GM19043 (cell line): ENCODE results near the gene WNT7B.

Experiments used
- ATAC-seq: cut with Tn5 transposase; IDR thresholded peaks from one replicate; pipeline ENCODE4 v1.9.1; 2021; ENCODE audit warnings: low read depth; ENCODE audit not compliant: unreplicated experiment

The WNT7B gene

DNA sequence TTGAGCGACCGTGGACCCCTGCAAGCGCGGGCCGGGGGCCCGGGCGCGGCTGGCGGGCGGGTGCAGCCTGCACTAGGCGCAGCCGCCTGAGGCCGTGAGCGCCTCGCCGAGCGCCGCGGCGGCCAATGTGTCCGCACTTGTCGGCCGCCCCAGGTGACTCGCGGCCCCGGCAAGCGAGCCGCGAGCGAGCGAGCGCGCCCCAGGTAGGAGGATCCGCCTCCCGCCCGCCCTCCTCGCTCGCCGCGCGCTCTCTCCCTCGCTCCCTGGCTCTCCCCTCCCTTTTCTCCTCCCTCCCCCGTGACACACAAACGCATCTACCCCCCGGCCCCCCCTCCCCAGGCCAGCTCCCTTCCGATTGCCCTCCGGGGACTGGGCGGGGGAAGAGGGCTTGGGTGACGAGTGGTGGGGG, at the start of gene WNT7B:
Gene WNT7B, minus strand, starts transcription at position 160 of the 409 bp plus-strand sequence. CDS start 408 bp downstream, outside the sequence.
- ATAC-seq, result no peak

DNA sequence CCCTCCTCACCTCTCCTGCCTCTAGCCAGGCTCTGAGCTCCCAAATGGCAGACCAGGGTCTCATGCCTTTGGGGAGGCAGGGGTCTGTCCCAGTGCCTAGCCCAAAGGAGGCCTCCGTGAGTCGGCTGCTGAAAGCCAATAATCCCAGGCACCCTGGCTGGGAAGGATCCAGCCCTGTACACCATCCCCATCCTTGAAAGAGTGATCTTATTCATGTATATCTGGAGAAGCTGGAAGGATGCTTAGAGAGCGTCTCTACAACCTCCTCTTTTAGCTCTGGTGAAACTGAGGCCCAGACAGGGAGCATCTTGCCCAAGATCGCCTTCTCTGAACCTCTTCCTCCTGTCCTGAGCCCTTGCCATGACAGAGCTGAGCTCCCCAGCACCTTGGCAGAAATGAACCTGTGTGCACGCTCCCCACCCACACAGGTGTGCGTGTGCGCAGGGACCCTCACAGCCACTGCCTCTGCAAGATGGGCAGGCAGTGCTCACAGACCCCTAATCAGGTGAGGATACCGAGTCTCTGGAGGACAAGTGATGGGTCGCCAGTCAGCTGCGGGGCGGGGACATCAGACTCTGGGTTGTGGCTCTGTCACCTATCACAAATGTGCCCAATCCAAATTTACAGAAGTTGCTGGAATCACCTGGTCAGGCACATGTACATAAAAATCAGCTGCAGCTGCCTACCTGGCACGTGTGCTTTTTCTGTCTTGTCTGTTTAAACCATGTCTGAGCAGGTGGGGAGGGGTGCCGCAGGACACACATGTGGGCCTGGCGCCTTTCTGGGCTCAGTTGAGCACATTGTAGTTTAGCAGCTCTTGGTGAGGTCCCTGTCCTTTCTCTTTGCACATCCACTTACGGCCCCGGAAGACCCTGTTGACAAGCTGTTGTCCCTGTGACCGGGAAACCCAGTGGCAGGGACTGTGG, 49.3 kb upstream of the WNT7B start:
- ATAC-seq, result no peak

DNA sequence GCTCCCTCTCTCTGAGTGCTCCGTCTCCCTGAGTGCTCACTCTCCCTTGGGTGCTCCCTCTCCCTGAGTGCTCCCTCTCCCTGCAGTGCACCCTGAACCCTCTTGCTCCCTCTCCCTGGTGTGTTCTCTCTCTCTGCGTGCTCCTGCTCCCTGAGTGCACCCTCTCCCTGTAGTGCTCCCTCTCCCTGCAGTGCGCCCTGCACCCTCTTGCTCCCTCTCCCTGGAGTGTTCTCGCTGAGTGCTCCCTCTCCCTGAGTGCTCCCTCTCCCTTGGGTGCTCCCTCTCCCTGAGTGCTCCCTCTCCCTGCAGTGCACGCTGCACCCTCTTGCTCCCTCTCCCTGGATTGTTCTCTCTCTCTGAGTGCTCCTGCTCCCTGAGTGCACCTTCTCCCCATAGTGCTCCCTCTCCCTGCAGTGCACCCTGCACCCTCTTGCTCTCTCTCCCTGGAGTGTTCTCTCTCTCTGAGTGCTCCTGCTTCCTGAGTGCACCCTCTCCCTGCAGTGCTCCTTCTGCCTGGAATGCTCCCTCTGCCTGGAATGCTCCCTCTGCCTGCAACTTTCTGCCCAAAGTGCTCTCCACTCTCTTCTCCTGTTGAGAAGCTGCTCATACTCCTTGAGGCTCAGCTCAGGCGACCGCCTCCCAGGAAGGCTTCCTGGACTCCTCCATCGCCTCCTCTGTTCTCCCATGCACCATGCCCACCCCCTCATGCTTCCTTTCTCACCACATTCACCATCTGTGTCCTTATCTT, 48.4 kb upstream of the WNT7B start:
- no peak for ATAC-seq

DNA sequence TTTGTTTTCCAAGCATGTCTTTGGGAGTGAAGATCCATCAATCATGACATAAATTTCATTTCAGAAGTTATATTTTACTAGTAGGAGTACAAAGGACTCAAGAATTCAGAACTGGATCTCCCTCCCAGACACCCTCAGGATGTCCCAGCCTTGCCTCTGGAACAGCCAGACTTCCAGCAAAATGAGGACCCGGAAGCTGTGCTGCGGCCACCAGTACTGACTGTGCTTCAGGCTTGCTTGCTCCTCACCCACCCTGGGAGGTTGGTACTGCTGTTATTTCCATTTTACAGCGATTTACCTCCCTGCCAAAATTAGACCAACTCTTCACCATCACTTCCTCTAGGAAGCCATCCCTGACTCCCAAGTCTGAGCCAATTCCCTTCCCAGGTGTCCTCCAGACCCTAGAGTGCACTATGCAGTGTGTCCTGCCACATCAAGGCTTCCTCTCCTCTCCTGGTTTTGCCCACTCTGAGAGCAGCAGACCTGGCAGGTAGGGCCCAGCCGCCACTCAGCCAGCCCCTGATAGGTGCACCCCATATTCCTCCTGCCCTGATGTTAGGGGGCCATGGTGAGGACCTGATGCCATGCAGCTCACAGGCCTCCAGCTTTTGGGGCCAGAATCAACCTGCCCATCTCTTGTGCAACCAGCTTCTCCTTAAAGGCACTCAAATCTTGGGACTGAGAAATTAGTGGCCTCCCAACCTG, 47.3 kb upstream of the WNT7B start:
- no peak for ATAC-seq

DNA sequence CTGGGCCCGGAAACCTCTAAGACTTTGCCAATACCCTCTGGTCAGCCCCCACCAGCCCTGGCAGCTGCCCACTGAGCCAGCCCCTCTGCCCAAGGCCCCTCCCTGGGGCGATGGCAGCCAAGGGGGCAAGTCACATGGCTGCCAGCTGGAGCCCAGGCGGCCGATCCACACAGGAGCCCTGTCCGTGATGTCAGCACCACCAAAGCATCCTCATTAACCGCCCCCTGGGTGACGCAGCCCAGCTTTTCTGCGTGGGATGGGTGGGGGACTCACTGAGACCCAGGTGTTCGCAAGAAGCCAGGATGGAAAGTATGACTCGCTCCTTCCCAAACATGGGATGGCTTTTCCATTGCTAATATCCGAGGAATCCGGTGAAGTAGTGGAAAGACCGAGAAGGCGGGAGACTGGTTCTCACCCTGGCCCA, 46.6 kb upstream of the WNT7B start:
- ATAC-seq, result no peak

DNA sequence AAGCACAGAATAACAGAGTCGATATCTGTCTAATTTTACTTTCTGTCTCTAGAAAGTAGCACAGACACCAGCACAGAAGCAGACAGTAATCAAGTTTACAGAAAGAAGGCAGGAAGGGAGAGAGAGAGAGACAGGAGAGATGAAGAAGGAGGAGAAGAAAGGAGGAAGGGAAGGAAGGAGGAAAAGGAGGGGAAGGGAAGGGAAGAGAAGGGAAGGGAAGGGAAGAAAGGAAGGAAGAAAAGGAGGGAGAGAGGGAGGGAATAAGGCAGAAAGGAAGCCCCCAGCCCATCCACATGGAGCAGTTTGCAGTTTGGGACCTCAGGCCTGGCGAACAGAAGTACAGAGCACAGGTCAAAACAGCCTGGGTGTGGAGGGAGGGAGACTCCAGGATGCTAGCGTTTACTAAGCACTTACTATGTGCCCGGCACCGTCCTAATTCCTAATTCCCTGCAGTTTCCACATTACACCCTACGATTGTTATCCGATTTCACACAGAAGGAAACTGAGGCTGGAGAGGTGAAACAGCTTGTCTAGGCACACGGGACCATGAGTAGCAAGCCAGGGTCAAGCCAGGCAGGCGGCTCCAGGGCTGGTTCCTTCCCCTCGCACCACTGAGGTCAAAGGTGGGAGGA, 46.0 kb upstream of the WNT7B start:
- ATAC-seq, result no peak

DNA sequence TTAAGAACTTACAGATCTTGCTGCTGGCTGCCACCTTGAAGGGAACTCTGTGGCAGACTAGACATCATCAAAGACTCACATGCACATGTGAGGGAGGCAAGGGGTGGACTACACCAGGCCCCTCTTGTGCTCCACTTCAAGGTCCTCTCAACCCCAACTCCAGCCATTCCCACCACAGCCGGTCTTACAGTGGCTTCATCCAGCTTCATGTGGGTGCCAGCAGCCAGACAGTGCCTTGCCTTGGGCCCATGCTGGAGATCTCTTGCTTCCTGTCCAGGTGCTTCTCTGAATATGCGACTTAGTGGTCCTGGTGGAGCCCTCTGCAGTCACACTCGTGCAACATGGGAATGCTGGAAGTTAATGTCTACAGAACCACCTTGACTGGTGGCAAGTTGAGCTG, 44.6 kb upstream of the WNT7B start:
- no peak for ATAC-seq

DNA sequence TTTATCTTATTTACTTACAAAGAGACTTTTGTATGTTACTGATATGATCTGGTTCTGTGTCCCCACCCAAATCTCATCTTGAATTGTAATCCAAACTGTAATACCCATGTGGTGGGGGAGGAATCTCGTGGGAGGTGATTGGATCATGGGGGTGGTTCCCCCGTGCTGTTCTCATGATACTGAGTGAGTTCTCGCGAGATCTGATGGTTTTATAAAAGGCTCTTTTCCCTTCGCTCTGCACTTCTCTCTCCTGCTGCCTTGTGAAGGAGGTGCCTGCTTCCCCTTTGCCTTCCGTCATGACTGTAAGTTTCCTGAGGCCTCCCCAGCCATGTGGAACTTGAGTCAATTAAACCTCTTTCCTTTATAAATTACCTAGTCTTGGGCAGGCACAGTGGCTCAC, 42.4 kb upstream of the WNT7B start:
- no peak for ATAC-seq

DNA sequence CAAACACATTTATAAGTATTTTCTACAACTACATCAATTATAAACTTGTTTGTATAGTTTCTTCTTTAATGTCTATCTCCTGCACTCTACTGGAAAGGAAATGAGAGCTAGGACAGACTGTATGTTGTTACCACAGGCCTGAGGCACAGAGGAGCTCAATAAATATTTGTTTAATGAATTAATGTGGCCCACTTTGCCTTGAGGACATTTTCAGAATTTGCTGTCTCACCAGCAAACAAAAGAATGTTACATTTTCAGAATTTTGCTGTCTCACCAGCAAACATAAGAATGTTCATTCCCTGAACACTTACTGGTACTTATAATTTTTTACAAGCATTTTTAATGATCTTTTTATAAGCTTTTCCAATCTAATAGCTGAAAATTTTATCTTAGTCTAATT, 41.9 kb upstream of the WNT7B start:
- no peak for ATAC-seq

DNA sequence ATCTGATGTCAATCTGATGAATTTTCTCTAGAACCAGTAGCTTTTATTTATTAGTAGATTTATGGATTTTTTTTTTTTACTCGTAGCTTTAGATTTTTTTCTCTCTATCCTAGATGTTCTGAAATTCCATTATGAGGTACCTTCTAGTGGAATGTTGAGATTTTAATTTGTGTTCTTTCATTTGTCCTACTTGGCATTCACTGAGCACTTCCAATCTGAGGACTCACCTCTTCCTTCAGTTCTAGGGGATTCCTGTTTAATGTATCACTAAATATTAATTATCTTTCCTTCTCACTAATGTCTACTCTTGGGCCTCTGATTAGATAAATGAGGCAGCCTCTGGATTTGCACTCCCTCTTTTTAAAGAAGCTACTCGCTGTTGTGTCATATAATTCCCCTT, 40.2 kb upstream of the WNT7B start:
- no peak for ATAC-seq

DNA sequence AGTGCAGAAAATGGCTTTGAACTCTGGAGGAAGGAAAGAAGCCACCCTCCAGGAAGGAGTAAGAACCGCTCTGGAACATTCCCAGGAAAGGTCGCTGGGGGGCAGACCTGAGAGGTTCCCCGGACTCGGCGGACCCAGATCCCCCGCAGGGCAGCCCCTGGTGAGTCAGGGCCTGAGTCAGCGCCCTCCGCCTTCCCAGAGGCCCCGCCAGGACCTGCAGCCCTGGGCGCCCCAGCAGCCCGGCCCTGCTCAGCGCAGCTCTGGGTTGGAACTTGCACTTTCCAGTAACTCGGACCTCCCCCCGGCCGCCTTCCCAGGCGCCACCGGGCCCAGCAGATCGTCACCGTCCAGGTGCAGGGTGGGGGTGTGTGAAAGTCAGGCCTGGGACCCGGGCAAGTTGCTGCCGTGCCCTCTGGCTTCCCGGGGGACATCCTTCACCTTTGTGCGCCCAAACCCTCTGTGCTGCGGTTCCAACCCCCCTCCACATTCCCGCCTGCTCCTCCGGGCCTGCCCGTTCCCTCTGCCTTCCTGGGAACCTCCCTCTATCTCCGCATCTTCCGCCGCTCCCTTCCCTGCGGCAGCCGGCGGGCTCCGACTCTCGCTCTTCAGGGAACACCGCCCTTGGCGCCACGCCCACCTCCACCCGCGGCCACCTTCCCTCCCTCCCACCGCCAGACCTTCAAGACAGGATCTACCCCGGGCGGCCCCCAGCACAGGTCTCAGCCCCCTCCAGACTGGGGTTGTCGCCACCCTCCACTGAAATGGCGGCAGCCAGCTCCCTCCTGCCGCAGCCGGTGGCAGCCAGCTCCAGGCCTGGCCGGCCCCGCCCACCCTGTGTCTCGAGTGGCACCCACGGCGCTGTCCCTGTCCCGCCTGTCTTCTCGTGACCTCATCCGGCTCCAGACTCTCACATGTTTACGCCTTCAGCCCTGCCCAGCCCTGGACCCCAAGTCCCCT, 36.8 kb upstream of the WNT7B start:
- ATAC-seq, result peak; percentile 72

DNA sequence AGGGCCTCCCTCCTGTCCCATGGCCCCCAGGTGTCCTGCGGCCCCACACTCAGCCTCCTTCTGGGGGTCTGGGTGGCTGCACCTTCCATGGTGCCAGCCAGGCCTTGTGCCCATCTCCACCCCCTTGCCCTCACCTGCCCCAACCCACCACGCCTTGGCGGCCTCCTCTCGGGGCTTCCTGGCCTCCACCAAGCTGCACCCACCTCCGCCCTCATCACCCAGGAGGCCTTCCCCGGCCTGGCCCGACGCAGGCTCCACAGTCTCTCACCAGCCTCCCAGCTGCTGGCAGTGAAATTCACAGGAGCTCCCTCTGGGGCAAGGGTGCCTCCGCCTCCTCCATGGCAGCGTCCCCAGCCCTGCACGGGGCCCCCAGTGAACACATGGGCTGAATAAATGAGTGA, 35.9 kb upstream of the WNT7B start:
- no peak for ATAC-seq

DNA sequence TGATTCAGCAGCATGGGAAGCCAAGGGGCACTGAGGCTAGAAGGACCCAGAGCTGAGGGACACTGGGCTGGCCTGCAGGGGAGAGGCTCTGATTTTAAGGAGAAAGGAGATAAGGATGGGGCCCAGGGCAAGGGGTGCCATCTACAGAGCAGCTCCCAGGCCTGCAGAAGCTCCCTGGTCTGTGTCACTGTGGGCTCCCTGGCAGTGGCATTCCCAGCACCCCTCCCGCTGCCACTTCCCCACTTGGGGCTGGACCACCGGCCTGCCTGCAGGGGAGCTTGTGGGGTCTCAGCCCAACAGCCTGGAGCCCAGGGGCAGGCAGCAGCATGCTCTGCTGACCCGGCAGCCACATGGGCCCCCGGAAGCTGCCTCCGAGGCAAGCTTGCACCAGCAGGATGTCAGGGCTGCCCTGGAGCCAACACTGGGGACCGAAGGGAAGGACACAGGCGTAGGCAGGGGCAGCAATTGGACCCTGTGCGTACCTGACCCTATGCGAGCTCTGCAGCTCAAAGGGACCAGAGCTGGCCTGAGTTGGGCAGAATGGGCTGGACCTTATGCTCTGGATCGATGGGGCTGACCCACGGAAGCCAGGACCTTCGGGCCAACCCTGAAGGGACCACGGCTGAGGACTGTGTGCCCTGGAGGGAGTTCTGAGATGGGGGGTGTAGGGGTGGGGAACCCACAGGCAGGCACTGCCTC, 35.4 kb upstream of the WNT7B start:
- no peak for ATAC-seq

DNA sequence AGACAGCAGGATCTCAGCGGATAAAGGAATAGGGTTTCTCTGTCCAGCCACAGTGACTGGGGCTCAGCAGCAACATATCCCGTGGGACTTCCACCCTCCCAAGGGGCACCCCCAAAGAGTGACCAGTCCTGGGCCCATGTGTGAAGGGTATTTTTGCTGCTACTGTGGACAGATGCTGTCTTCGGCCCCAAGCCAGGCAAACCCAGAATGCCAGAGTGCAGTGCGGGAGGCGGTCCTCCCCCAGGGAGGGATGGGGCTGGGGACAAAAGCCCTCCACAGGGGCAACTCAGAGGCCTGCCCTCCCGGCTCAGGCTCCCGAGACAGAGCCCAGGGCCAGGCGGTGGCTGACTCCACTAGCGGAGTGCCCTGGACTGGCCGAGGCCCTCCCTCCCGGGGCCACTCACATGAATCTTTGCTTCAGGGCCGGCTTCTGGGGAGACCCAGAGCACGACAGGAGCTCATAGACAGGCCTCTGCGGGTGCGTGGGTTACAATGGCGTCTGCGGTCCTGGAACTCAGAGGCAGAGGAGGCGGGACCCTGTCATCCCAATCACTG, 34.7 kb upstream of the WNT7B start:
- ATAC-seq, result no peak

DNA sequence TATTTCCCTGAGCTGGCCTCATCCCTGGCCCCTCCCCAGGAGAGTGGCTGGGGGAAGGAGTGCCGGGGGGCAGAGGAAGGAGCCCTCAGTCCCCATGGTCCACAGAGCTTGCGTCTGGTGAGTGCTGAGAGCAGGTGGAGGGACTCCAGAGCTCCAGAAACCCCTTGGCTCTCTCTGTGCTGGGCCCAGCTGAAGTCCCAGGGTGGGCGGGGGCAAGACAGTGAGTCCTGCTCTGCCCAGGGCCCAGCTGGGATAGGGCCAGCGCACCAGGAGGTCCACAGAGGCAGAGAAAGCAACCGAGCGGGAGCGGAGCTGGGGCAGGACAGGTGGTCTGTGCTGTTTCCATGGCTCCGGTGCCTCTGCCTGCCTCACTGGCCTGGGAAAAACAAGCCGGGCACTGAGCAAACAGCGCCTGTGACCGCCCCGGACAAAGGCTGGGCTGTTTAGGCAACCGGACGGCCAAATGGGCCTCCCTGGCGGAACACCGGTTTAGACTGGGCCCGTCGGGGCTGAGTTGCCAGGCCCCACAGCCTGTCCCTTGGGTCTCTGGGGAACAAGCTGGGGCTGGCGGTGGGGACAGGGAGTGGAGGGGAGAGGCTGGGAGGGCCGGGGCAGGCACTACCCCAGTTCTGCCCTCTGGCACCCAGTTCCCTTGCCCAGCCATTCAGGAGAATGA, 34.1 kb upstream of the WNT7B start:
- no peak for ATAC-seq

DNA sequence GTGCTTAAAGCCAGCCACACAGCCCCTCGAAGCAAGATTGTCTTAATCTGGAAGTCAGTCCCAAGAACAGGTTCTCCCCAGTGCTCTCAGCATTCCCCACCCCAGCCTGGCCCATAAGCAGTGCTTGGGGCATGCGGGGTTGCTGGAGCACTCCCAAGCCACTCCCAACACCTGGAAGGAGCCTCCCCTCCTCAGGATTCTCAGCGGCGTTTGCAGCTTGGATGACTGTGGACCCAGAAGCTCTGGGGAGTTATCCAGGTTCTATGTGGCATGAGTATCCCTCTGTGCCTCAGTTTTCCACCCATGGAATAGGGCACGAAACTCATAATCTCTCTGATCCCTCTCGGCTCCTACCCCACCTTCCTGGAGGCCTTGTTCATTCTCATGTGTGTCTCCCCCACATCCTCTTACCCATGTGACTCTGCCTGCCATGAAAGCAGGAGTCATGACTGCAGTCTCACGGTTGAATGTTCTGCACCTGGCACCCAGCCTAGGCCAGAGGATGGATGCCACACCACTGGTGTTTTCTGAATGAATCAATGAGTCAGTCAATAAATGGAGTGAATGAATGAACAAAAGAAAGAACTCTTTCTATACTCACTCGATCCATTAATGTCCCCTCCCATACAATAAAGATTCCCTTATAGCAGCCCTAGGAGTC, 33.4 kb upstream of the WNT7B start:
- no peak for ATAC-seq

DNA sequence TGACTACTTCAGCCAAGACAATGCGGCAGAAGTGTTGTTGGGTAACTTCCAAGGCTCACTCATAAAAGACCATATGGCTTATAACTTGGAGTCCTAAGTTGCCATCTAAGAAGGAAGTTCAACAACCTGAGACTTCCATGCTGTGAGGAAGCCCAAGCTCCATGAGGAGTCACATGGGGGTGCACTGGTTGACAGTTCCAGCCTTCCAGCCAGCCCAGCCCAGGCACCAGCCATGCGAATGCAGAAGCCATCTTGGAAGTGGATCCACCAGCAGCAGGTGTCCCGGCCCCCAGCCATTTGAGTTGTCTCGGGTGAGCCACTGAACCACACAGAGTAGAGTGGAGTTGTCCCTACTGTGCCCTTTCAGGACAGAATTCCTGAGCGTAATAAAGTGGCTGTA, 32.8 kb upstream of the WNT7B start:
- no peak for ATAC-seq
